Central memory CD4-positive, alpha-beta T cell (primary cell): ENCODE data around the gene PLCB4.

Source experiments
- DNase-seq: peaks from one replicate; pipeline ENCODE4 v3.0.0; 2022

Gene PLCB4

GRCh38 chr20:9334866-9335265, 266.0 kb downstream of the PLCB4 start:
- no peak for DNase-seq

- DNase-seq, result no peak
Measured at GRCh38 chr20:9338101-9338500, 269.2 kb downstream of the PLCB4 start.

GRCh38 chr20:9339708-9340107, 270.8 kb downstream of the PLCB4 start:
- no peak for DNase-seq

GRCh38 chr20:9342651-9343050, 273.8 kb downstream of the PLCB4 start:
- DNase-seq, result no peak

GRCh38 chr20:9344083-9344920, 275.4 kb downstream of the PLCB4 start:
- no peak for DNase-seq

GRCh38 chr20:9348316-9348715, 279.4 kb downstream of the PLCB4 start:
- DNase-seq, result no peak

- no peak for DNase-seq
Measured at GRCh38 chr20:9348747-9349146, 279.9 kb downstream of the PLCB4 start.

GRCh38 chr20:9349249-9349648, 280.4 kb downstream of the PLCB4 start:
- no peak for DNase-seq

GRCh38 chr20:9352739-9353138, 283.9 kb downstream of the PLCB4 start:
- DNase-seq, result no peak

- DNase-seq, result no peak
Measured at GRCh38 chr20:9353180-9353915, 284.5 kb downstream of the PLCB4 start.

GRCh38 chr20:9353916-9354276, 285.0 kb downstream of the PLCB4 start:
- DNase-seq, result no peak

GRCh38 chr20:9354579-9354978, 285.7 kb downstream of the PLCB4 start:
- no peak for DNase-seq

- no peak for DNase-seq
Measured at GRCh38 chr20:9358001-9358400, 289.1 kb downstream of the PLCB4 start.

- DNase-seq, result no peak
Measured at GRCh38 chr20:9359561-9360308, 290.8 kb downstream of the PLCB4 start.

- no peak for DNase-seq
Measured at GRCh38 chr20:9360431-9360830, 291.5 kb downstream of the PLCB4 start.

GRCh38 chr20:9363673-9364072, 294.8 kb downstream of the PLCB4 start:
- DNase-seq, result no peak

- DNase-seq, result no peak
Measured at GRCh38 chr20:9367328-9367727, 298.4 kb downstream of the PLCB4 start.

- no peak for DNase-seq
Measured at GRCh38 chr20:9367746-9368145, 298.9 kb downstream of the PLCB4 start.

- no peak for DNase-seq
Measured at GRCh38 chr20:9368893-9369292, 300.0 kb downstream of the PLCB4 start.

GRCh38 chr20:9369557-9369956, 300.7 kb downstream of the PLCB4 start:
- no peak for DNase-seq

- DNase-seq, result no peak
Measured at GRCh38 chr20:9374072-9374471, 305.2 kb downstream of the PLCB4 start.

GRCh38 chr20:9374480-9374879, 305.6 kb downstream of the PLCB4 start:
- DNase-seq, result no peak

- DNase-seq, result no peak
Measured at GRCh38 chr20:9375221-9375681, 306.4 kb downstream of the PLCB4 start.
